Neural cell (in vitro differentiated cells): ENCODE results near the gene PID1.

Experiments
- POLR2AphosphoS5 ChIP-seq: IDR thresholded peaks from 2 replicates; pipeline ENCODE4 v1.6.1; 2012
- RAD21 ChIP-seq: fragments of 450-650 bp; conservative IDR thresholded peaks from 2 replicates; pipeline ENCODE4 v1.6.1; 2014; ENCODE audit warnings: antibody characterized with exemption, mild to moderate bottlenecking, moderate library complexity
- TF ChIP-seq, protein P1 (sequence below): fragments of 450-650 bp; IDR thresholded peaks from 2 replicates; pipeline ENCODE4 v1.5.1; 2014; ENCODE audit warnings: antibody characterized with exemption, mild to moderate bottlenecking, moderate library complexity; ENCODE audit not compliant: poor library complexity, severe bottlenecking

DNA sequence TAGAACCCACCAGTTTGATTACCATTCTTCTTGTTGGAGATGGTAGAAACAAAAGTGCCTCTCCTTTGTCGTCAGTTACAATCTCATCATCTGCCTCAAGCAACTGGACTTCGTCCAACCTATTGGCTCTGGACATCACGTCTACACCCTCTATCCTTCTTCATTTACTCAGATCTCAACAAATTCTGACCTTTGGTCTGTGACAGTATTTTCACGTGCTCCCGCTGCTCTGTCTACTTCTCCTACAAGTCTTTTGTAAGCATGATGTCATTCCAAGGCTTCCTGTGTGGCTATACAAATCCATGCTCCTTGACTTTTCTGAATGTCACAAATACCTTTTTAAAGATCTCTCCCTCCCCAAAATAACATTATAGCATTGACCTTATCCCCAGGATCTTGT is 43.0 kb upstream of the PID1 start:
- TF ChIP-seq POLR2AphosphoS5 = no peak
- TF ChIP-seq, protein P1, sequence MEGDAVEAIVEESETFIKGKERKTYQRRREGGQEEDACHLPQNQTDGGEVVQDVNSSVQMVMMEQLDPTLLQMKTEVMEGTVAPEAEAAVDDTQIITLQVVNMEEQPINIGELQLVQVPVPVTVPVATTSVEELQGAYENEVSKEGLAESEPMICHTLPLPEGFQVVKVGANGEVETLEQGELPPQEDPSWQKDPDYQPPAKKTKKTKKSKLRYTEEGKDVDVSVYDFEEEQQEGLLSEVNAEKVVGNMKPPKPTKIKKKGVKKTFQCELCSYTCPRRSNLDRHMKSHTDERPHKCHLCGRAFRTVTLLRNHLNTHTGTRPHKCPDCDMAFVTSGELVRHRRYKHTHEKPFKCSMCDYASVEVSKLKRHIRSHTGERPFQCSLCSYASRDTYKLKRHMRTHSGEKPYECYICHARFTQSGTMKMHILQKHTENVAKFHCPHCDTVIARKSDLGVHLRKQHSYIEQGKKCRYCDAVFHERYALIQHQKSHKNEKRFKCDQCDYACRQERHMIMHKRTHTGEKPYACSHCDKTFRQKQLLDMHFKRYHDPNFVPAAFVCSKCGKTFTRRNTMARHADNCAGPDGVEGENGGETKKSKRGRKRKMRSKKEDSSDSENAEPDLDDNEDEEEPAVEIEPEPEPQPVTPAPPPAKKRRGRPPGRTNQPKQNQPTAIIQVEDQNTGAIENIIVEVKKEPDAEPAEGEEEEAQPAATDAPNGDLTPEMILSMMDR = no peak
- TF ChIP-seq RAD21 = no peak
